Right lobe of liver (tissue), 6 donors: ENCODE data around the gene LRRN2. TPM values are rescaled to one million over a fixed set of nuclear protein-coding genes. Genes with fewer than 3 reads are reported as not detected.

Source experiments
- ATAC-seq, 4 donors: fragments of 200-7000 bp; cut with Tn5 transposase; one replicate each; pipeline ENCODE4 v1.9.1; 2020; ENCODE audit warnings: mild to moderate bottlenecking in 4 of 4, moderate library complexity in 4 of 4
- DNase-seq, 3 donors: peaks; one replicate each; pipeline ENCODE4 v3.0.0-alpha.2; 2020
- H3K27ac ChIP-seq, 3 donors: fragments of 200-600 bp; one replicate each; pipeline ENCODE4 v1.8.0; 2022
- H3K27me3 ChIP-seq, 2 donors: fragments of 200-600 bp; one replicate each; pipeline ENCODE4 v1.8.0; 2022
- H3K36me3 ChIP-seq, 4 donors: fragments of 200-600 bp; sonication (generic) in 1 of 4; one replicate each; pipeline versions ENCODE4 v1.5.1 to v1.8.0; 2017 to 2022; ENCODE audit warnings: control low read depth in 1 of 4
- H3K4me1 ChIP-seq, 4 donors: fragments of 200-600 bp; sonication (generic) in 1 of 4; one replicate each; pipeline versions ENCODE4 v1.5.1 to v1.8.0; 2017 to 2022; ENCODE audit warnings: control low read depth in 1 of 4
- H3K4me3 ChIP-seq, 3 donors: fragments of 200-600 bp; one replicate each; pipeline ENCODE4 v1.8.0; 2022
- H3K9me3 ChIP-seq, 4 donors: fragments of 200-600 bp; sonication (generic) in 1 of 4; one replicate each; pipeline versions ENCODE4 v1.5.1 to v1.8.0; 2017 to 2022; ENCODE audit warnings: control low read depth in 1 of 4
- POLR2A ChIP-seq: fragments of 450-650 bp; IDR thresholded peaks from one replicate; pipeline ENCODE4 v1.6.1; 2017; ENCODE audit warnings: antibody characterized with exemption, mild to moderate bottlenecking
- WGBS: methylation state at CpG from one replicate; pipeline ENCODE4 v1.1.6; 2018; ENCODE audit warnings: low coverage, low lambda C conversion rate; ENCODE audit not compliant: insufficient coverage; ENCODE audit errors: missing lambda C conversion rate; 5-methylcytosine and 5-hydroxymethylcytosine counted together
- intact Hi-C, 2 donors: fragments of 100-400 bp; cut with DNase I; formaldehyde crosslinking; loops; one replicate each; pipeline versions ENCODE4 v1.11.2 to v1.14.1; 2022
- total RNA-seq, 6 experiments: library from RNA; depleted of rRNA in 2 of 6; stranded (reverse); fragments of >200 nt in 2 of 6; fragmentation: NEBNext Ultra II Directional in 3 of 6; extraction: Animal tissue kit (Norgen Biotek cat#: 25700) in 3 of 6; gene quantifications; one replicate each; pipeline versions ENCODE4 v1.1.0 to v1.2.4, GENCODE V29; 2016 to 2023
- TF ChIP-seq, protein P1 (sequence below), 4 donors: fragments of 200-600 bp in 3 of 4; fragments of 450-650 bp in 1 of 4; IDR thresholded peaks; one replicate each; pipeline versions ENCODE4 v1.5.1 to v1.8.0; 2016 to 2022; ENCODE audit warnings: antibody characterized with exemption in 4 of 4, mild to moderate bottlenecking in 2 of 4
- donor health status: DM: no; HTN: yes; CAD: no.
- donor health status: DM: no; HTN: no; CAD: no.
- donor health status: DM: no; HTN: no; CAD: no.
- donor health status: DM: no; HTN: yes; CAD: no.
- donor health status: DM: no; HTN: yes; CAD: no.

LRRN2 gene
- total RNA-seq, 6 experiments from 2014 or later = 0.07 to 0.78 (median 0.25) TPM

DNA sequence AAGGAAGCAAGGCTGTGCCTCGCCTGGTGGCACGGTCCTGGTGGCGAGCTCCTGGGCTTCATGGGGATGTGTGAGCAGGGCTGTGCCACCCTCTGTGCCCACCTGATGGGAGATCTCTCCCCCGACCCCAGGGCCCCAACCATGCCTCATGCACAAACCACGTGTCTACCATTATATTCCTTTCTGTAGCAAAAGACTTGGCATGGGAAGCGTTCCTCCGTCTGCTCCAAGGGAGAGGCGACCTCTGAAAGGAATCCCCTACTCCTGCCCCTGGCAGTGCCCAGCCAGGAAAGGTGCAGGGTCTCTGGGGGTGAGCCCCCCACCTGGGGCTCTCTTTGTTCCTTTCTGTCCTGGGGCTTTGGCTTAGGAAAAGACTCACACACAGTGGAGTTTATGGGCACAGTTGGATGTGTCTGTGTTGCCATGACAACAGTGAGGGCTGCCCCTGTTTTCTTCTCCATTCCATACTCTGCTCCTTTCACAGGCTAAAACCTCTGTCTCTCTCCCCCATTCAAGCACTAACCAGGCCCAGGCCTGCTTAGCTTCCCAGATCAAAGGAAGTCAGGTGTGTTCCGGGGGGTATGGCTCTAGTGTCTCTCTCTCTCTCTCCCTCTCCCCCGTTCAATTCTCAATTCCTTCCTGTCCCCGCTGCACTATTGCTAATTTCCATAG lies 21.4 kb upstream of the LRRN2 start:
- TF ChIP-seq, protein P1, sequence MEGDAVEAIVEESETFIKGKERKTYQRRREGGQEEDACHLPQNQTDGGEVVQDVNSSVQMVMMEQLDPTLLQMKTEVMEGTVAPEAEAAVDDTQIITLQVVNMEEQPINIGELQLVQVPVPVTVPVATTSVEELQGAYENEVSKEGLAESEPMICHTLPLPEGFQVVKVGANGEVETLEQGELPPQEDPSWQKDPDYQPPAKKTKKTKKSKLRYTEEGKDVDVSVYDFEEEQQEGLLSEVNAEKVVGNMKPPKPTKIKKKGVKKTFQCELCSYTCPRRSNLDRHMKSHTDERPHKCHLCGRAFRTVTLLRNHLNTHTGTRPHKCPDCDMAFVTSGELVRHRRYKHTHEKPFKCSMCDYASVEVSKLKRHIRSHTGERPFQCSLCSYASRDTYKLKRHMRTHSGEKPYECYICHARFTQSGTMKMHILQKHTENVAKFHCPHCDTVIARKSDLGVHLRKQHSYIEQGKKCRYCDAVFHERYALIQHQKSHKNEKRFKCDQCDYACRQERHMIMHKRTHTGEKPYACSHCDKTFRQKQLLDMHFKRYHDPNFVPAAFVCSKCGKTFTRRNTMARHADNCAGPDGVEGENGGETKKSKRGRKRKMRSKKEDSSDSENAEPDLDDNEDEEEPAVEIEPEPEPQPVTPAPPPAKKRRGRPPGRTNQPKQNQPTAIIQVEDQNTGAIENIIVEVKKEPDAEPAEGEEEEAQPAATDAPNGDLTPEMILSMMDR (IDR thresholded peaks at IDR 0.05) = no peak
- TF ChIP-seq POLR2A = no peak
- Histone ChIP-seq H3K27ac (no peak overlapping the region), H3K4me3 (no peak overlapping the region), H3K9me3 (no peaks in the 10 kb centered on the region), H3K36me3 (no peaks in the 10 kb centered on the region), H3K27me3 (no peaks in the 10 kb centered on the region), H3K4me1 (no peaks in the 10 kb centered on the region)
- DNase-seq = no peak
- WGBS = 52% methylated on average over 5 of the region's 11 CpGs
- ATAC-seq = no peak
- intact Hi-C loops = no loop called here

DNA sequence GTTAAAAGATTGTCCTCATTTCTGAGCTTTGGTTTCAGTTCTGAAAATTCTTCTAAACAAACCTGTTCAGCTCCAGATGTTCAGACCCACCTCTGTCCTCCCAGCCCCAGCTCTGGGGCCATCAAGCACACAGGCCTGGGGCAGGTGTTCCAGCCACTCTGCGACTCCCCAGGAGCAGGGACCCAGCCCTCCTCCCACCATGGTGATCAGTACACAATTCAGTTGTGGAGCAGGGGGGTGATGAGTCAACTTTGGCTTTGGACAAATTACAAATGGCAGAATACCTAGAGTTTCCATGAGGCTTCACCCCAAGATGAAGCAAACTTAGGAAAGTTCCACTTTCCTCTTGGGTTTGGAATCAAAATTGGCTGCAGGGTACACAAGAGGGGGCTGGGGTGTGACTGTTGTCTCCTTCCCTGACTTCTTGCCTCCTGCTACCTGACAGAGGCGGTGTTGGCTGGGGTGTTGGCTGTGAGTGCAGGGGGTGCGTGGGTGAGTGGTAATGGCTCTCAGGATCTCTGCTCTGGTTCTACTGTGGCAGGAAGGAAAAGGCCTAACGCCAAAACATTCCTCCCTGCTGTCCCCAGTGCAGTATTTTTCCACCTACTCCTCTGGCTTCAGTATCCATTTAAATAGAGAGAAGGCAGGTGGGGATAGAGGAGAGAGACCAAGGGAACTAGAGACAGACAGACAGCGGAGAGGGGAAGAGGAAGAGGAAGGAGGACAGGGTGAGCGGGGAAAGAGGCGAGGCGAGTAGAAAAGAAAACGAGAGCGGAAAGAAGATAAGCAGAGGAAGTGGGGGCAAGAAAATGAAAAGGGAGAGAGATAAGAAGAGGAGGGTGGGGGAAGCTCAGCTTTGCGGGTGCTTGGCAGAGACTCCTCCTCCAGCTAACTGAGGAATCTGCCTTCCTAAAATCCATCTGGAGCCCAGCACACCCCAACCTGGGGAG lies 20.6 kb upstream of the LRRN2 start:
- Histone ChIP-seq H3K4me3 (no peak overlapping the region), H3K36me3 (no peaks in the 10 kb centered on the region), H3K4me1 (no peaks in the 10 kb centered on the region), H3K27ac (no peak overlapping the region), H3K9me3 (no peaks in the 10 kb centered on the region), H3K27me3 (no peaks in the 10 kb centered on the region)
- DNase-seq (no peak), ATAC-seq (no peak)
- TF ChIP-seq, protein P1 (IDR thresholded peaks at IDR 0.05) = no peak
- no peak for TF ChIP-seq POLR2A
- intact Hi-C loops = no loop called here
- WGBS = 40% methylated on average over 8 of the region's 11 CpGs

DNA sequence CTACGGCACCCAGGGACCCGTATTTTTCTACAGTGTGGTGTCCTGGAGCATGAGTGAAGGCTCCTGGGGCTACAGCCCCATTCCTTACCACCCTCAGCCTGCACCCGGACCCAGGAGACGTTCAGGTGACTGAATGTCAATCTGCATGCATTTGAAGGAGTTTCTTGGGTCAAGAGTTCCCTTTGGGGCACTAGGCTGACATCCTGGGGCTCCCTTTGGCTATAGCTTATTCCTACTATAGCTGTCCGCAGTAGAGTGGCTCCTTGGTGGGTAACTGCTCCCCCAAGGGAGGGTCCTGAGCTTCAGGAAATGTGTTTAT lies 19.9 kb upstream of the LRRN2 start:
- Histone ChIP-seq H3K4me1 (no peaks in the 10 kb centered on the region), H3K4me3 (no peak overlapping the region), H3K9me3 (no peaks in the 10 kb centered on the region), H3K36me3 (no peaks in the 10 kb centered on the region), H3K27ac (no peak overlapping the region), H3K27me3 (no peaks in the 10 kb centered on the region)
- DNase-seq = no peak
- WGBS = 66% methylated on average over 5 of the region's 5 CpGs
- ATAC-seq = no peak
- no peak for TF ChIP-seq POLR2A
- TF ChIP-seq, protein P1 (IDR thresholded peaks at IDR 0.05) = no peak
- intact Hi-C loops = no loop called here

DNA sequence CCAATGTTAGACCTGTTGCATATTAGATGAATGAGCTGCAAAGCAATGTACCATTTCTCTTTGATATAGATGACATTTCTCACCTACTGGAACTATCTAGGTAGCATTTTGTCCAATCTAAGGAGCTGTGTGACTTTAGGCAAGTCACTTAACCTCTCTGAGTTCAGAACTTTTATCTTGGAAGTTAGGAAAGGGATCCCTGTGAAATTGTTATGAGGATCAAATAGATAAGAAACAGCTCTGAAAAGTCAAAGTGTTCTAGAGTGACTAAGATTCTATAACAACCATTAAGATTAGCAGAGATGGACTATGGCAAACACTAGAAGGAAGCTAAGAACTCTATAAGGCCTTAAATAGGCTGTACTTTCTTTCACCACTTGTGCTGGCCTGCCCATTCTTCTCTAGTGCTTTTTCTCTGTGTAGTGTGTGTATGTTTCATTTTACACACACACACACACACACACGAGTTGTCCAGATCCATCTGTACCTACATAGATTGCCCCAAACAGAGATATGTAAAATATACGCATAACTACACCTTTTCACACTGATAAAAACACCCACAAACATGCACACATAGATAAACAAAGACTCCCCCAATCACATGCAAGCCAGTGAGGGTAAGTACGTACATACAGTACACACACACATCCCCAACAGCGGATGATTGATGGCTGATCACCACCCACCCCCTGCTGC lies 19.4 kb upstream of the LRRN2 start:
- Histone ChIP-seq H3K4me1 (no peaks in the 10 kb centered on the region), H3K36me3 (no peaks in the 10 kb centered on the region), H3K27me3 (no peaks in the 10 kb centered on the region), H3K4me3 (no peak overlapping the region), H3K9me3 (no peaks in the 10 kb centered on the region), H3K27ac (no peak overlapping the region)
- intact Hi-C loops = no loop called here
- DNase-seq (no peak), ATAC-seq (no peak)
- TF ChIP-seq POLR2A = no peak
- TF ChIP-seq, protein P1 (IDR thresholded peaks at IDR 0.05) = no peak
- 84% methylated on average over 4 of the region's 4 CpGs for WGBS
